Ascending aorta (tissue), 2 donors: ENCODE results near the gene FNIP2. TPM values are rescaled to one million over a fixed set of nuclear protein-coding genes. Genes with fewer than 3 reads are reported as not detected.

Experiments
- DNase-seq, 2 donors: peaks; one replicate each; pipeline ENCODE4 v3.0.0-alpha.2; 2019; ENCODE audit warnings: low spot score in 2 of 2
- H3K27ac ChIP-seq, 2 donors: fragments of 200-600 bp; sonication (generic); one replicate each; pipeline ENCODE4 v1.5.1; 2016 to 2017; ENCODE audit warnings: mild to moderate bottlenecking in 1 of 2
- H3K27me3 ChIP-seq: fragments of 200-600 bp; sonication (generic); one replicate; pipeline ENCODE4 v1.5.1; 2017
- H3K36me3 ChIP-seq, 2 donors: fragments of 200-600 bp; sonication (generic); one replicate each; pipeline ENCODE4 v1.5.1; 2016
- H3K4me1 ChIP-seq, 2 donors: fragments of 200-600 bp; sonication (generic); one replicate each; pipeline ENCODE4 v1.5.1; 2016 to 2017; ENCODE audit warnings: mild to moderate bottlenecking in 1 of 2
- H3K4me3 ChIP-seq, 2 donors: fragments of 200-600 bp; sonication (generic); one replicate each; pipeline ENCODE4 v1.5.1; 2016 to 2017; ENCODE audit warnings: mild to moderate bottlenecking in 1 of 2
- H3K9me3 ChIP-seq, 2 donors: fragments of 200-600 bp; sonication (generic); one replicate each; pipeline ENCODE4 v1.5.1; 2016
- CTCF ChIP-seq, 3 experiments: fragments of 200-600 bp in 2 of 3; fragments of 450-650 bp in 1 of 3; sonication (generic) in 2 of 3; IDR thresholded peaks; one replicate each; pipeline ENCODE4 v1.5.1; 2016 to 2019; ENCODE audit warnings: antibody characterized with exemption in 3 of 3, mild to moderate bottlenecking in 1 of 3, moderate library complexity in 1 of 3
- intact Hi-C: fragments of 100-400 bp; cut with DNase I; formaldehyde crosslinking; loops from one replicate; pipeline ENCODE4 v1.15.1; 2023
- total RNA-seq: library from RNA; depleted of rRNA; stranded (reverse); fragments of >200 nt; gene quantifications from one replicate; pipeline ENCODE4 v1.1.0, GENCODE V29; 2016

The FNIP2 gene
- total RNA-seq, 1 donor from 2014 or later, result 44.1 TPM

GRCh38 chr4:158778712-158779111, 9.9 kb downstream of the FNIP2 start:
- H3K36me3 ChIP-seq, result no peaks in the 10 kb centered on the region
- intact Hi-C loops, result no loop called here
- no peak for TF ChIP-seq CTCF (IDR thresholded peaks at IDR 0.05)
- H3K27ac ChIP-seq, result no peak overlapping the region
- H3K27me3 ChIP-seq, result no peaks in the 10 kb centered on the region
- no peak overlapping the region for H3K4me3 ChIP-seq
- H3K9me3 ChIP-seq, result no peaks in the 10 kb centered on the region
- DNase-seq, result no peak
- H3K4me1 ChIP-seq, result peaks cover 8 to 36% of the 10 kb centered on the region in 2 donors

GRCh38 chr4:158781963-158782362, 13.1 kb downstream of the FNIP2 start:
- intact Hi-C loops, result no loop called here
- Histone ChIP-seq H3K4me1 (peaks cover 8 to 51% of the 10 kb centered on the region in 2 donors), H3K27me3 (no peaks in the 10 kb centered on the region), H3K36me3 (no peaks in the 10 kb centered on the region), H3K9me3 (no peaks in the 10 kb centered on the region), H3K27ac (peak overlapping the region; percentile 9 to 14), H3K4me3 (no peak overlapping the region)
- TF ChIP-seq CTCF (IDR thresholded peaks at IDR 0.05), result no peak
- DNase-seq, result no peak

- no peak for DNase-seq
- Histone ChIP-seq H3K36me3 (no peaks in the 10 kb centered on the region), H3K9me3 (no peaks in the 10 kb centered on the region), H3K27ac (peak overlapping the region; percentile 9 to 47), H3K4me3 (peak overlapping the region in 1 of 2 donors; percentile 4), H3K27me3 (no peaks in the 10 kb centered on the region), H3K4me1 (peaks cover 8 to 59% of the 10 kb centered on the region in 2 donors)
- TF ChIP-seq CTCF (IDR thresholded peaks at IDR 0.05), result no peak
- intact Hi-C loops, result no loop called here
These were observed 13.9 kb downstream of the FNIP2 start for GRCh38 chr4:158782551-158783360.

GRCh38 chr4:158783785-158784184, 15.0 kb downstream of the FNIP2 start:
- Histone ChIP-seq H3K27me3 (no peaks in the 10 kb centered on the region), H3K9me3 (no peaks in the 10 kb centered on the region), H3K27ac (peak overlapping the region; percentile 5 to 24), H3K36me3 (no peaks in the 10 kb centered on the region), H3K4me3 (no peak overlapping the region), H3K4me1 (peaks cover 9 to 66% of the 10 kb centered on the region in 2 donors)
- DNase-seq, result no peak
- no peak for TF ChIP-seq CTCF (IDR thresholded peaks at IDR 0.05)
- intact Hi-C loops, result no loop called here

- H3K27me3 ChIP-seq, result no peaks in the 10 kb centered on the region
- intact Hi-C loops, result loop anchor here (2.0 kb wide), 1 partner anchor 23 kb away; no protein-coding TSS in a partner anchor
- peaks cover 8 to 68% of the 10 kb centered on the region in 2 donors for H3K4me1 ChIP-seq
- peak overlapping the region; percentile 4 to 46 for H3K4me3 ChIP-seq
- H3K36me3 ChIP-seq, result no peaks in the 10 kb centered on the region
- no peak for DNase-seq
- peak overlapping the region; percentile 46 to 78 for H3K27ac ChIP-seq
- no peak for TF ChIP-seq CTCF (IDR thresholded peaks at IDR 0.05)
- no peaks in the 10 kb centered on the region for H3K9me3 ChIP-seq
These were observed 16.9 kb downstream of the FNIP2 start for GRCh38 chr4:158785718-158786117.
